ENCODE data around the gene MCU. TPM values are rescaled to one million over a fixed set of nuclear protein-coding genes. Genes with fewer than 3 reads are reported as not detected.
"Not testable (repeated sequence)": the region's sequence is repeated elsewhere in the genome, so short reads cannot be mapped to it uniquely, and the experiment has no call there.

MCU gene
- total and polyA plus RNA-seq, 7 donors, result 32.4 to 118 (median 66.1) TPM

DNA sequence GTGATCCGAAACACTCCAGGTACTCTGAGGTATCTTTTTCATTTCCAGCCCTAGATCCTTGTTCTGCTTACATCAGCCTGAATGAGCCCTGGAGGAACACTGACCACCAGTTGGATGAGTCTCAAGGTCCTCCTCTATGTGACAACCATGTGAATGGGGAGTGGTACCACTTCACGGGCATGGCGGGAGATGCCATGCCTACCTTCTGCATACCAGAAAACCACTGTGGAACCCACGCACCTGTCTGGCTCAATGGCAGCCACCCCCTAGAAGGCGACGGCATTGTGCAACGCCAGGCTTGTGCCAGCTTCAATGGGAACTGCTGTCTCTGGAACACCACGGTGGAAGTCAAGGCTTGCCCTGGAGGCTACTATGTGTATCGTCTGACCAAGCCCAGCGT, 206.7 kb downstream of the MCU start:
- Histone ChIP-seq H3K4me1 (no peaks in the 10 kb centered on the region), H3K36me3 (ENCODE audit: insufficient read depth in 1 of 2, low read depth in 1 of 2) (no peaks in the 10 kb centered on the region), H3K4me3 (no peak overlapping the region), H3K27ac (no peak overlapping the region), H3K9me3 (no peaks in the 10 kb centered on the region), H3K27me3 (ENCODE audit: insufficient read depth in 3 of 3, low read length in 2 of 3) (no peaks in the 10 kb centered on the region)
- WGBS, 3 donors, result 93 to 96% (median 94%) methylated on average over 10 of the region's 10 CpGs
- TF ChIP-seq, protein P1, sequence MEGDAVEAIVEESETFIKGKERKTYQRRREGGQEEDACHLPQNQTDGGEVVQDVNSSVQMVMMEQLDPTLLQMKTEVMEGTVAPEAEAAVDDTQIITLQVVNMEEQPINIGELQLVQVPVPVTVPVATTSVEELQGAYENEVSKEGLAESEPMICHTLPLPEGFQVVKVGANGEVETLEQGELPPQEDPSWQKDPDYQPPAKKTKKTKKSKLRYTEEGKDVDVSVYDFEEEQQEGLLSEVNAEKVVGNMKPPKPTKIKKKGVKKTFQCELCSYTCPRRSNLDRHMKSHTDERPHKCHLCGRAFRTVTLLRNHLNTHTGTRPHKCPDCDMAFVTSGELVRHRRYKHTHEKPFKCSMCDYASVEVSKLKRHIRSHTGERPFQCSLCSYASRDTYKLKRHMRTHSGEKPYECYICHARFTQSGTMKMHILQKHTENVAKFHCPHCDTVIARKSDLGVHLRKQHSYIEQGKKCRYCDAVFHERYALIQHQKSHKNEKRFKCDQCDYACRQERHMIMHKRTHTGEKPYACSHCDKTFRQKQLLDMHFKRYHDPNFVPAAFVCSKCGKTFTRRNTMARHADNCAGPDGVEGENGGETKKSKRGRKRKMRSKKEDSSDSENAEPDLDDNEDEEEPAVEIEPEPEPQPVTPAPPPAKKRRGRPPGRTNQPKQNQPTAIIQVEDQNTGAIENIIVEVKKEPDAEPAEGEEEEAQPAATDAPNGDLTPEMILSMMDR (IDR thresholded peaks at IDR 0.05), result no peak
- ATAC-seq, result no peak
- intact Hi-C loops (cut with DNase I), result no loop called here
- DNase-seq, result no peak

DNA sequence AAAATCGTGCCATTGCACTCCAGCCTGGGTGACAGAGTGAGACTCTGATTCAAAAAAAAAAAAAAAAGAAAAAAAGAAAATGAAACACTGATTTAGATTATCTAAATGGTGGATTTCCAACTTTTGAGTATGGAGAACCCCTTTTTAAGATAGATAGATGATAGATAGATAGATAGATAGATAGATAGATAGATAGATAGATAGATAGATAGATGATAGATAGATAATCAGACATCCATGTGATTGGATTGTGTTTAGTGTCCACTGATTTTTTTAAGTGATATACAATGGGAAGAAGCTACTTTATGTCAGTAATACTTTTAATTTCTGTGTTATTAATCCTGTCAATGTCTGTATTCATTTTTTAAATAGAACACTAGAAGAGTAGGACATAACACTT, 207.6 kb downstream of the MCU start:
- Histone ChIP-seq H3K9me3 (no peaks in the 10 kb centered on the region), H3K4me1 (no peaks in the 10 kb centered on the region), H3K36me3 (ENCODE audit: insufficient read depth in 1 of 2, low read depth in 1 of 2) (no peaks in the 10 kb centered on the region), H3K27me3 (ENCODE audit: insufficient read depth in 3 of 3, low read length in 2 of 3) (no peaks in the 10 kb centered on the region), H3K4me3 (no peak overlapping the region), H3K27ac (no peak overlapping the region)
- 98 to 100% (median 100%) methylated on average over 1 of the region's 1 CpG for WGBS, 3 donors
- no peak for ATAC-seq
- no peak for DNase-seq
- TF ChIP-seq, protein P1 (IDR thresholded peaks at IDR 0.05), result no peak
- intact Hi-C loops (cut with DNase I), result no loop called here

DNA sequence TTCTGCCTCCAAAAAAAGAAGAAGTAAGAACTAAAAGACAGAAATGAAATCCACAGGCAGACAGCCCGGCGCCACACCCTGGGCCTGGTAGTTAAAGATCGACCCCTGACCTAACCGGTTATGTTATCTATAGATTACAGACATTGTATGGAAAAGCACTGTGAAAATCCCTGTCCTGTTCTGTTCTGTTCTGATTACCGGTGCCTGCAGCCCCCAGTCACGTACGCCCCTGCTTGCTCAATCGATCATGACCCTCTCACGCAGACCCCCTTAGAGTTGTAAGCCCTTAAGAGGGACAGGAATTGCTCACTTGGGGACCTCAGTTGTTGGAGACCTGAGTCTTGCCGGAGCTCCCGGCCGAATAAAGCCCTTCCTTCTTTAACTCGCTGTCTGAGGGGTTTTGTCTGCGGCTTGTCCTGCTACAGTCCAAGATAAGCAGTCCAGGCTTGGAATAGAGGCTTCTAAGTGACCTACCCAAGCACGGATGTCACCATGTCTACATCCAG, 212.1 kb downstream of the MCU start:
- H3K36me3 ChIP-seq (ENCODE audit: insufficient read depth in 1 of 2, low read depth in 1 of 2); DNase-seq; H3K9me3 ChIP-seq; ATAC-seq; H3K27ac ChIP-seq; H3K4me3 ChIP-seq; intact Hi-C loops (cut with DNase I); H3K4me1 ChIP-seq; H3K27me3 ChIP-seq (ENCODE audit: insufficient read depth in 3 of 3, low read length in 2 of 3): not testable (repeated sequence)
- 91 to 98% (median 97%) methylated on average over 15 of the region's 15 CpGs for WGBS, 3 donors

DNA sequence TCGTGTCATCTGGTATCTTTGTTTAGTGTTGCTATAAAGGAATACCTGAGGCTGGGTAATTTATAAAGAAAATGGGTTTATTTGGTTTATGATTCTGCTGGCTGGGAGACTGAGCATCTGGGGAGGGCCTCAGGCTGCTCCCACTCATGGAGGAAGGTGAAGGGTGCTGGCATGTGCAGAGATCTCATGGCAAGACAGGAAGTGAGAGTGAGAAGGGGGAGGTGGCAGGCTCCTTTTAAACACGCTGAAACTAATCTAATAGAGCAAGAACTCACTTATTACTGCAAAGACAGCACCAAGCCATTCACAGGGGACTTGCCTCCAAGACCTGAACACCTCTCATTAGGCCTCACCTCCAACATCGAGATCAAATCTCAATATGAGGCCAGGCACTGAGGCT, 212.9 kb downstream of the MCU start:
- Histone ChIP-seq H3K4me1 (no peaks in the 10 kb centered on the region), H3K27me3 (ENCODE audit: insufficient read depth in 3 of 3, low read length in 2 of 3) (no peaks in the 10 kb centered on the region), H3K4me3 (no peak overlapping the region), H3K9me3 (no peaks in the 10 kb centered on the region), H3K36me3 (ENCODE audit: insufficient read depth in 1 of 2, low read depth in 1 of 2) (no peaks in the 10 kb centered on the region), H3K27ac (no peak overlapping the region)
- intact Hi-C loops (cut with DNase I), result no loop called here
- 86 to 89% (median 88%) methylated on average over 3 of the region's 3 CpGs for WGBS, 3 donors
- DNase-seq (no peak), ATAC-seq (no peak)
- TF ChIP-seq, protein P1 (IDR thresholded peaks at IDR 0.05), result no peak

DNA sequence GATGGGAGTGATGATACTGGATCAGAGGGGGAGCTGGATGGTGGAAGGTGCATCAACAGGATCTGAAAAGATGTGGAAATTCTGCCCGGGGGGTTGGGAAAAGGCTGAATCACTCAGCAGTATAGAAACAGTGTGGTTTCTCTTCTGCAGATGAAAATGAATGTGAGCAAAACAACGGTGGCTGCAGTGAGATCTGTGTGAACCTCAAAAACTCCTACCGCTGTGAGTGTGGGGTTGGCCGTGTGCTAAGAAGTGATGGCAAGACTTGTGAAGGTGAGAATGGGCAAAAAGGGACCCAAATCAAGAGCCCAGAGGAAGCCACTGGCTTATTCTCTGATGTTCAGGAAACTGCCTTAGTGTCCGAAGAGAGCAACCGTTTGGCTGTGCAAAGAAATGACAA, 214.5 kb downstream of the MCU start:
- intact Hi-C loops (cut with DNase I), result no loop called here
- no peak for DNase-seq
- H3K36me3 ChIP-seq (ENCODE audit: insufficient read depth in 1 of 2, low read depth in 1 of 2), result no peaks in the 10 kb centered on the region
- H3K27me3 ChIP-seq (ENCODE audit: insufficient read depth in 3 of 3, low read length in 2 of 3), result no peaks in the 10 kb centered on the region
- ATAC-seq, result no peak
- no peaks in the 10 kb centered on the region for H3K9me3 ChIP-seq
- H3K4me1 ChIP-seq, result no peaks in the 10 kb centered on the region
- no peak overlapping the region for H3K27ac ChIP-seq
- whole genome bisulfite sequencing, 3 donors, result 86 to 90% (median 88%) methylated on average over 6 of the region's 6 CpGs
- H3K4me3 ChIP-seq, result no peak overlapping the region
- TF ChIP-seq, protein P1 (IDR thresholded peaks at IDR 0.05), result no peak
